Measurements from ENCODE around the gene GCHFR. TPM values are rescaled to one million over a fixed set of nuclear protein-coding genes. Genes with fewer than 3 reads are reported as not detected.
A peak's percentile ranks its signal among the peaks of the same experiment; 100 is the strongest.

Gene GCHFR
- total RNA-seq, 4 donors from 2014 or later, result 17.1 to 73.4 (median 34.7) TPM

DNA sequence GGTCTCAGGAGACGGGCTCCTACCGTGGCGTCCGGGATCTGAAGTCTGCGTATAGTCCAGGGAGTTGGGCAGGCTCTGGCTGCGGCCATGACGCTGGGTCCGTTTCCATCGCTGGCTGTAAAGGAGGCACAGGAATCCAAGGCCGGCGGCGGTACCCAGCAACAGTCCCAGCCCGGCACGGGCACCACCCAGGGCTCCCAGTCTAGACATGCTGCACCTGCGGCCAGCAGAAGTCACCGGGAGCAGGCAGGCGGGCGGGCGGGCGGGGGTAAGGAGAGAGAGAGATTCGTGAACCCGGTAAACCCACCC is 9.3 kb upstream of the GCHFR start:
- Histone ChIP-seq H3K27me3 (no peaks in the 10 kb centered on the region), H3K4me3 (replicated peaks in 1 of 3) (peak overlapping the region; percentile 55 to 93 (median 83)), H3K4me1 (peaks cover 6 to 7% of the 10 kb centered on the region in 2 donors), H3K9me3 (no peaks in the 10 kb centered on the region), H3K36me3 (peaks cover 11 to 17% of the 10 kb centered on the region in 2 donors), H3K27ac (peak overlapping the region in 2 of 3 donors; percentile 74 to 76)
- TF ChIP-seq, protein P1, sequence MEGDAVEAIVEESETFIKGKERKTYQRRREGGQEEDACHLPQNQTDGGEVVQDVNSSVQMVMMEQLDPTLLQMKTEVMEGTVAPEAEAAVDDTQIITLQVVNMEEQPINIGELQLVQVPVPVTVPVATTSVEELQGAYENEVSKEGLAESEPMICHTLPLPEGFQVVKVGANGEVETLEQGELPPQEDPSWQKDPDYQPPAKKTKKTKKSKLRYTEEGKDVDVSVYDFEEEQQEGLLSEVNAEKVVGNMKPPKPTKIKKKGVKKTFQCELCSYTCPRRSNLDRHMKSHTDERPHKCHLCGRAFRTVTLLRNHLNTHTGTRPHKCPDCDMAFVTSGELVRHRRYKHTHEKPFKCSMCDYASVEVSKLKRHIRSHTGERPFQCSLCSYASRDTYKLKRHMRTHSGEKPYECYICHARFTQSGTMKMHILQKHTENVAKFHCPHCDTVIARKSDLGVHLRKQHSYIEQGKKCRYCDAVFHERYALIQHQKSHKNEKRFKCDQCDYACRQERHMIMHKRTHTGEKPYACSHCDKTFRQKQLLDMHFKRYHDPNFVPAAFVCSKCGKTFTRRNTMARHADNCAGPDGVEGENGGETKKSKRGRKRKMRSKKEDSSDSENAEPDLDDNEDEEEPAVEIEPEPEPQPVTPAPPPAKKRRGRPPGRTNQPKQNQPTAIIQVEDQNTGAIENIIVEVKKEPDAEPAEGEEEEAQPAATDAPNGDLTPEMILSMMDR (IDR thresholded peaks at IDR 0.05), result no peak
- no peak for TF ChIP-seq POLR2A (IDR thresholded peaks at IDR 0.05)
- intact Hi-C loops (cut with DNase I), result no loop called here
- 0% methylated on average over 5 to 7 of the region's 22 CpGs for WGBS, 2 donors
- peak; percentile 23 to 41 for DNase-seq

DNA sequence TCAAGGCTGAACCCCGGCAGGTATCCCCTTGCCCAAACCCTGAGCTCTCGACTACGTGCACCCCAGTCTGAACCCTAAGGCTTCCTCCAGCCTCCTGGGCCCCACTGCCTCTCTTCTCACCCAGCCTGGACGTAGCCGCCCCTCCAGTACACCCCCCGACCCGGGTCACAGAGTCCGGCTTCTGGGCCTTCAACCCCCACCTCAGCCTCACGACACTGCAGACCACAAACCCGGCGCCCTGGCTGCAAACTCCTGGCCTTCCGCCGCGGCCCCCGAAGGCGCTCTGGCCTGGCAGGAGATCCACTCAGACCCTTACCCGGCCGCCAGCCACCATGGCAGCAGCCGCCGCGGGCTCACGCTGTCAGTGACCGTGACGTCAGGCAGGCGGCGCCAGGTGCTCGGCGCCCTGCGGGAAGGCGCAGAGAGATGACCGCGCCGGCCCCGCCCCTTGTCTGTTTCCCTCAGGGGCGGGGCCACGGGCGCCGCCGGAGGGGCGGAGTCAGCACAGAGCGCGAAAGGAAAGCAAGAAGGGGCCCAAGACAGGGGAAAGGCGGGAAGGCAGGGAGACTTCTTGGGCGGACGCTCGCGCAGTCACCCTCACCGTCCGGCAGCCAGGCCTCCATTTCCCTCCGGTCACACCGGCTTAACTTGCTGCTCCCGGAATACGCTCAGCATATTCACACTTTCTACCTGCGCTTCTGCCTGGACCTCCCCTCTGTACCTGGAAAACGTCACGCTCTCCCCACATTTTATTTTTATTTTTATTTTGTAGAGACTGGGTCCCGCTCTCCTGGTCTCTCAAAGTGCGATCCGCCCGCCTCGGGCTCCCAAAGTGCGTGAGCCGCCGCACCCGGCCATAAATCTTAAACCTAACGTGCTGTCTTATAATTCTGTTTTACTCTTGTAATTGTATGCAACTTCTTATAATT is 8.7 kb upstream of the GCHFR start, which contains the start of gene RMDN3:
Gene RMDN3 (minus strand): TSS at position 372 of the 929 bp plus-strand sequence. CDS start 471 bp downstream, outside the sequence.
- WGBS, 2 donors, result 2% methylated on average over 27 to 40 of the region's 66 CpGs
- TF ChIP-seq POLR2A (IDR thresholded peaks at IDR 0.05), result peak in 1 of 2 donors; percentile 84
- TF ChIP-seq, protein P1 (IDR thresholded peaks at IDR 0.05), result peak in 3 of 6 experiments; percentile 17 to 48 (median 18)
- peaks cover 10 to 13% of the 10 kb centered on the region in 2 donors for H3K36me3 ChIP-seq
- peak within 1 kb of the TSS; percentile 55 to 93 (median 83) for H3K4me3 ChIP-seq (replicated peaks in 1 of 3)
- H3K9me3 ChIP-seq, result no peaks in the 10 kb centered on the region
- H3K27ac ChIP-seq, result peak within 1 kb of the TSS; percentile 55 to 76 (median 74)
- no peaks in the 10 kb centered on the region for H3K27me3 ChIP-seq
- intact Hi-C loops (cut with DNase I), result no loop called here
- peak; percentile 93 to 95 for DNase-seq
- peaks cover 6 to 7% of the 10 kb centered on the region in 2 donors for H3K4me1 ChIP-seq

GRCh38 chr15:40755812-40756208 is 8.1 kb upstream of the GCHFR start:
- Histone ChIP-seq H3K27ac (peak overlapping the region; percentile 55 to 76 (median 74)), H3K4me1 (peaks cover 6 to 7% of the 10 kb centered on the region in 2 donors), H3K4me3 (replicated peaks in 1 of 3) (peak overlapping the region in 2 of 3 donors; percentile 83 to 93), H3K36me3 (peaks cover 9 to 11% of the 10 kb centered on the region in 2 donors), H3K27me3 (no peaks in the 10 kb centered on the region), H3K9me3 (no peaks in the 10 kb centered on the region)
- no peak for DNase-seq
- TF ChIP-seq, protein P1 (IDR thresholded peaks at IDR 0.05), result no peak
- TF ChIP-seq POLR2A (IDR thresholded peaks at IDR 0.05), result no peak
- WGBS, 2 donors, result 64 to 65% methylated on average over 10 of the region's 10 CpGs
- intact Hi-C loops (cut with DNase I), result no loop called here

- H3K4me3 ChIP-seq (replicated peaks in 1 of 3), result no peak overlapping the region
- DNase-seq, result no peak
- peaks cover 6 to 7% of the 10 kb centered on the region in 2 donors for H3K4me1 ChIP-seq
- H3K27ac ChIP-seq, result no peak overlapping the region
- WGBS, 2 donors, result 52 to 72% methylated on average over 6 of the region's 6 CpGs
- intact Hi-C loops (cut with DNase I), result no loop called here
- no peaks in the 10 kb centered on the region for H3K27me3 ChIP-seq
- TF ChIP-seq POLR2A (IDR thresholded peaks at IDR 0.05), result no peak
- TF ChIP-seq, protein P1 (IDR thresholded peaks at IDR 0.05), result no peak
- peaks cover 0 to under 1% of the 10 kb centered on the region in 2 donors for H3K36me3 ChIP-seq
- H3K9me3 ChIP-seq, result no peaks in the 10 kb centered on the region
These were observed 6.9 kb upstream of the GCHFR start for GRCh38 chr15:40756938-40757337.

DNA sequence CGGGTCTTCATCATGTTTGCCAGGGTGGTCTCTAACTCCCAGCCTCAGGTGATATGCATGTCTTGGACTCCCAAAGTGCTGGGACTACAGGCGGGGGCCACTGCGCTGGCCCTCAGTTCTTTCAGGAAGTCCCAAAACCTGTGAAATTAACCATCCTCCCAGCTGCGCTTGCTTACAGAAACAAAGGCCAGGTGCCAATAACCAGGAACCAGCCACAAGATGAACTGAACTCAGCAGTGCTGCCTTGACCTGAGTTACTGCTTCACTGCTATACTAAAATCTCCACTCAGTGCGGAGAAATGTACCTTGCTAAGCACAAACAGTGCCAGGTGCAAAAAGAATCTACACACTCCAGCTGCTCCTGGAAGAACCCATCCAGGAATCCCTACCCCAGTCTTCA is 3.9 kb upstream of the GCHFR start:
- Histone ChIP-seq H3K36me3 (no peaks in the 10 kb centered on the region), H3K4me3 (replicated peaks in 1 of 3) (no peak overlapping the region), H3K27me3 (no peaks in the 10 kb centered on the region), H3K27ac (no peak overlapping the region), H3K4me1 (peaks cover 13 to 17% of the 10 kb centered on the region in 2 donors), H3K9me3 (no peaks in the 10 kb centered on the region)
- WGBS, 2 donors, result 81 to 82% methylated on average over 4 to 5 of the region's 5 CpGs
- intact Hi-C loops (cut with DNase I), result loop anchor here (10.0 kb wide), 1 partner anchor 135 kb away; the partner anchor contains the start of gene VPS18
- TF ChIP-seq POLR2A (IDR thresholded peaks at IDR 0.05), result no peak
- TF ChIP-seq, protein P1 (IDR thresholded peaks at IDR 0.05), result no peak
- DNase-seq, result peak in 1 of 2 donors; percentile 37
